Left ventricle myocardium inferior (tissue), 1 donor: ENCODE data around the gene BBLN. TPM values are rescaled to one million over a fixed set of nuclear protein-coding genes. Genes with fewer than 3 reads are reported as not detected.

Source experiments
- DNase-seq: peaks from one replicate; pipeline ENCODE4 v3.0.0-alpha.2; 2020
- H3K27ac ChIP-seq: fragments of 200-600 bp; replicated peaks from 2 replicates; pipeline ENCODE4 v1.8.0; 2021
- H3K27me3 ChIP-seq: fragments of 200-600 bp; 2 replicates; pipeline ENCODE4 v1.8.0; 2021; ENCODE audit warnings: low read depth
- H3K36me3 ChIP-seq: fragments of 200-600 bp; 2 replicates; pipeline ENCODE4 v1.8.0; 2021
- H3K4me1 ChIP-seq: fragments of 200-600 bp; 2 replicates; pipeline ENCODE4 v1.8.0; 2021
- H3K4me3 ChIP-seq: fragments of 200-600 bp; 2 replicates; pipeline ENCODE4 v1.8.0; 2021; ENCODE audit warnings: mild to moderate bottlenecking, moderate library complexity
- H3K9me3 ChIP-seq: fragments of 200-600 bp; replicated peaks from 2 replicates; pipeline ENCODE4 v1.8.0; 2021
- intact Hi-C: fragments of 100-400 bp; cut with micrococcal nuclease; formaldehyde crosslinking; loops from one replicate; pipeline ENCODE4 v1.11.0; 2022
- total RNA-seq: library from RNA; stranded (reverse); fragmentation: NEBNext Ultra II Directional; extraction: Animal tissue kit (Norgen Biotek cat#: 25700); gene quantifications from one replicate; pipeline ENCODE4 v1.2.1, GENCODE V29; 2021
- TF ChIP-seq, protein P1 (sequence below): fragments of 200-600 bp; IDR thresholded peaks from 2 replicates; pipeline ENCODE4 v1.8.0; 2021; ENCODE audit warnings: antibody characterized with exemption, mild to moderate bottlenecking, borderline replicate concordance
- donor health status: DM: no; HTN: yes; CAD: no; lungs with severe emphysema.

BBLN gene
- total RNA-seq, 1 donor from 2014 or later, result 52.5 TPM

DNA sequence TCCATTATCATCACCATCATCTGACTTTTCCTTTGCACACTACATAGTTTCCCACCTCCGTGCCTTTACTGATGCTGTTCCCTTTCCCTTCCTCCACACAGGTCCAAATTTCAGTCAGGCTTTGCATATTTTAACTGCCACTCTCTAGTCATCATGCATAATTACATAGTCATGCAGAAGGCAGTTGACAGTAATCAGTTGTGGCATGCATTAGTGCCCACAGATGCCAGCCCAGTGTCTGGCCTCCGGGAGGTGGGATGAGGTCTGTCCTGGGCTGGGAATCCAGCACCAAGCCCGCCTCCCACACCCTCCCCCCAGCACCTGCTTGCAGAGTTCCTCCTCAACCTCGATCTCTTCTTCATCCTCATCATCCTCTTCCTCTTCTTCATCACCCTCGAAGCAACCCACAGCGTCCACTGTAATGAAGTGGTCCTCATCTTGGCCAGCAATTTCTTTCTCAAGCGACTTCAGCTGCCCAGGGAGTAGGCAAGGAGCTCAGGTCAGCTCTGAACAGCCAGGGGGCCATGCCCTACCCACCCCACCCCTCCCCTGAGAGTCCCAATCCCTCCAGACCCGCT lies 8.8 kb downstream of the BBLN start:
- intact Hi-C loops, result no loop called here
- Histone ChIP-seq H3K4me3 (no peak overlapping the region), H3K27me3 (no peaks in the 10 kb centered on the region), H3K4me1 (no peaks in the 10 kb centered on the region), H3K9me3 (no peaks in the 10 kb centered on the region), H3K36me3 (peaks cover 77% of the 10 kb centered on the region), H3K27ac (no peak overlapping the region)
- TF ChIP-seq, protein P1, sequence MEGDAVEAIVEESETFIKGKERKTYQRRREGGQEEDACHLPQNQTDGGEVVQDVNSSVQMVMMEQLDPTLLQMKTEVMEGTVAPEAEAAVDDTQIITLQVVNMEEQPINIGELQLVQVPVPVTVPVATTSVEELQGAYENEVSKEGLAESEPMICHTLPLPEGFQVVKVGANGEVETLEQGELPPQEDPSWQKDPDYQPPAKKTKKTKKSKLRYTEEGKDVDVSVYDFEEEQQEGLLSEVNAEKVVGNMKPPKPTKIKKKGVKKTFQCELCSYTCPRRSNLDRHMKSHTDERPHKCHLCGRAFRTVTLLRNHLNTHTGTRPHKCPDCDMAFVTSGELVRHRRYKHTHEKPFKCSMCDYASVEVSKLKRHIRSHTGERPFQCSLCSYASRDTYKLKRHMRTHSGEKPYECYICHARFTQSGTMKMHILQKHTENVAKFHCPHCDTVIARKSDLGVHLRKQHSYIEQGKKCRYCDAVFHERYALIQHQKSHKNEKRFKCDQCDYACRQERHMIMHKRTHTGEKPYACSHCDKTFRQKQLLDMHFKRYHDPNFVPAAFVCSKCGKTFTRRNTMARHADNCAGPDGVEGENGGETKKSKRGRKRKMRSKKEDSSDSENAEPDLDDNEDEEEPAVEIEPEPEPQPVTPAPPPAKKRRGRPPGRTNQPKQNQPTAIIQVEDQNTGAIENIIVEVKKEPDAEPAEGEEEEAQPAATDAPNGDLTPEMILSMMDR, result no peak
- DNase-seq, result no peak

DNA sequence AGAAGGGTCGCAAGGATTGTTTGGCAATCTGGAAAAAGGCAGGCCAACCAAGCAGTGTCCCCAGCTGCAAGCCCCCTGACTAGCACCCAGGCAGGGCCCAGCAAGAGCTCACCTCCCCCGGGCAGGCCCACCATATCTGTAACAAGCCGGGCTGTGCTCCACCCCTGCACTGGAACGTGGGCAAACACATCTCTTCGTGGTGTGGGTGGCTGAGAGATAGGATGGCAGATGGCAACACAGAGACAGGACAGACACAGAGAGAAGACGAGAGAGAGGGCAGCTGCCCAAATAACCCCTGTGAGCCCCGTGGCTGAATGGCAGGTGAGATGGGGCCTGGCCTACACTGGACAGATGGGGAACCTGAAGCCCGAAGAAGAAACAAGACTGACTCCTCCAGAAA lies 9.4 kb downstream of the BBLN start:
- peaks cover 77% of the 10 kb centered on the region for H3K36me3 ChIP-seq
- H3K9me3 ChIP-seq, result no peaks in the 10 kb centered on the region
- TF ChIP-seq, protein P1, result no peak
- H3K27me3 ChIP-seq, result no peaks in the 10 kb centered on the region
- DNase-seq, result no peak
- H3K27ac ChIP-seq, result no peak overlapping the region
- intact Hi-C loops, result no loop called here
- H3K4me3 ChIP-seq, result no peak overlapping the region
- H3K4me1 ChIP-seq, result no peaks in the 10 kb centered on the region

DNA sequence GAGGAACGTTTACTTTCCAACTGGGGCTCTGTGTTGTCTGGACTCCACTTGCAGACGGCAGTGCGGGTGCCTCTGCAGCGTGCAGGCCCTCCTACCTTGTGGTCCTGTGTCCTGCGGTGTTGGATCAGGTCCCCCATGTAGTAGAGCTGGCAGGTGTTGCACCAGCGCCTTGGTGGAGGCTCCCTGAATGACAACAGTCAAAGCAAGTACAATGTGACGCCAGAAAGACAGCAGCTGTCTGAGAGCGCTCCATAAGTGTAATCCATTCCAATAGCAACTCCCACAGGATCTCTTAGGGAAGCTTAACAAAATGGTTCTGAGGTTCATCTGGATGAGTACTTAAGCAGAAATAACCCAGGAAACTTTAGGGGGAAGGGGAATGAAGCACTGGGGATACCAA lies 9.9 kb downstream of the BBLN start:
- Histone ChIP-seq H3K27ac (no peak overlapping the region), H3K4me1 (no peaks in the 10 kb centered on the region), H3K27me3 (no peaks in the 10 kb centered on the region), H3K36me3 (peaks cover 77% of the 10 kb centered on the region), H3K4me3 (no peak overlapping the region), H3K9me3 (no peaks in the 10 kb centered on the region)
- intact Hi-C loops, result no loop called here
- no peak for DNase-seq
- TF ChIP-seq, protein P1, result no peak

DNA sequence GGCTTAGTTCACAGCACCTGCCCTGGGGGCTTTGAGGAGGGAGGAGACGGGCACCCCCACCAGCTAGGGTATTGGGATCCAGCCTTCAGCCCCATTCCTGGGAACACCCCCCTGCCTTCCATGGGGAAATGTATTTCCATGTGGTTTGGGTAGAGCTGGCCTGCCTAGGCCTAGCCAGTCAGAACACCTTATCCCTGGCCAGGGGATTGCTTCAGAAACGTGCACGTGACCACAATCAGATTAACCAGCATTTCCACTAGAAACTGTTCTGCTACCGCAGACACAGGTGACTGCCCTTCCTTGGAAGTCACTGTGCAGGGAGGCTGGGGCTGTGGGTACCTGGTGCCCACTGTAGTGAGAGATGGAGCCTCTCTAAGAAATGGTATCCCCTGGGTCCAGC lies 14.0 kb downstream of the BBLN start:
- Histone ChIP-seq H3K9me3 (no peaks in the 10 kb centered on the region), H3K36me3 (peaks cover 79% of the 10 kb centered on the region), H3K4me3 (no peak overlapping the region), H3K4me1 (no peaks in the 10 kb centered on the region), H3K27me3 (no peaks in the 10 kb centered on the region), H3K27ac (no peak overlapping the region)
- intact Hi-C loops, result no loop called here
- TF ChIP-seq, protein P1, result no peak
- no peak for DNase-seq

DNA sequence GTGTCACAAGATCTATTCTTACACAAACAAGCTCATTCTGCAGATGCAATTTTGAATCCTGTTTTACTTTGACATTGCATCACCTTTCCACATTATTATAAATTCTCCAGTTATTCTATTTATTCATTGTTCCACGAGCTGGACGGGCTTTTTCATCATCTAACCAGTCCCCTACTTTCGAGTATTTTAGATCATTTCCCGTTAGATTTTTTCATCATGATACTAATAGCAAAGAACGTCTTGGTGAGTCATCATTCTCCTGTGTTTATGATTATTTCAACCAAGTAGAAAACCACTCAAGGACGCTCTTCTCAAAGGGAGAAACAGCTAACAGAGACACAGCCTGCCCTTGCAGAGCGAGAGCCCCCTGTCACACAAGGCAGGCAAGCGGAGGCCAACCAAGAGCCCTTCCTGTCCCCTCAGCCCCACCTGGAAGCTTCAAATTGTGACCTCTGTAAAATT lies 15.1 kb downstream of the BBLN start:
- TF ChIP-seq, protein P1, result no peak
- DNase-seq, result no peak
- no peaks in the 10 kb centered on the region for H3K4me1 ChIP-seq
- no peak overlapping the region for H3K4me3 ChIP-seq
- no peak overlapping the region for H3K27ac ChIP-seq
- no peaks in the 10 kb centered on the region for H3K27me3 ChIP-seq
- no peaks in the 10 kb centered on the region for H3K9me3 ChIP-seq
- H3K36me3 ChIP-seq, result peaks cover 79% of the 10 kb centered on the region
- intact Hi-C loops, result no loop called here
